Measurements from ENCODE around the gene MLEC.

Gene MLEC

DNA sequence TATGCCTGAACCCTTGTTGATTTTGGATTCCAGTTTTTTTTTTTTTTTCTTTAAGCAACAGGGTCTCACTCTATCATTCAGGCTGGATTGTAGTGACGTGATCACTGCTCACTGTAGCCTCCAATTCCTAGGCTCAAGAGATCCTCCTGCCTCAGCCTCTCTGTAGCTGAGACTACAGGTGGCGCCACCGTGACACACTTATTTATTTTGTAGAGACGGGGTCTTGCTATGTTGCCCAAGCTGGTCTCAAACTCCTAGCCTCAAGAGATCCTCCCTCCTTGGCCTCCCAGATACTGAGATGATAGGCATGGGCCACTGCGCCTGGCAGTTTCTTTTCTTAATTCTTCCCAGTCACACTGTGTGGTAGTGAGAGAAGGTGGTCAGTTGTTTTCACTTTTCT lies 63.9 kb downstream of the MLEC start:
- DNase-seq = no peak

- DNase-seq = no peak
Measured at GRCh38 chr12:120751389-120751788, 64.4 kb downstream of the MLEC start.
